ENCODE data around the gene PRKD3.
A peak's percentile ranks its signal among the peaks of the same experiment; 100 is the strongest.

PRKD3 gene

DNA sequence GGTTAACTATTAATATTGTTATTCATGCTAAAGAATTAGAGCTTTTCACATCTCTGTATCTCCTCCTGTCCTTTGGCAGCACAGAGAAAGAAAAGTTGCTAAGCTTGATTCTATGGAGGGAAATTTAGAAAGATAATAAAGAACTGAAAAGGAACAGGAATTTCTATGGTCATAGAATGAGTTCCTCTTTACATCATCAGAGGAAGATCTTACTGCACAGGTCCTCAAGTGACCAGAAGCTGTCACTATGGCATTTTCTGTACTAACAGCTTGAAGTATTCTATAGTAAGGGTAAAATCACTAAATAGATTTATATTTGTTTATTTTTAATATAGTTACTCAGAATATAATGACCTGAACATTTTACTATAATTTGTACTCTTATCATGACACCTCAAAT, 6.0 kb upstream of the PRKD3 start:
- Mint-ChIP-seq H3K9me3 (no peaks in the 10 kb centered on the region), H3K4me3 (no peak overlapping the region), H3K27ac (no peak overlapping the region), H3K27me3 (ENCODE audit: low read depth) (peaks cover 69% of the 10 kb centered on the region), H3K4me1 (ENCODE audit: low read depth) (peaks cover 4% of the 10 kb centered on the region), H3K36me3 (ENCODE audit: low read depth) (peaks cover 2% of the 10 kb centered on the region)

DNA sequence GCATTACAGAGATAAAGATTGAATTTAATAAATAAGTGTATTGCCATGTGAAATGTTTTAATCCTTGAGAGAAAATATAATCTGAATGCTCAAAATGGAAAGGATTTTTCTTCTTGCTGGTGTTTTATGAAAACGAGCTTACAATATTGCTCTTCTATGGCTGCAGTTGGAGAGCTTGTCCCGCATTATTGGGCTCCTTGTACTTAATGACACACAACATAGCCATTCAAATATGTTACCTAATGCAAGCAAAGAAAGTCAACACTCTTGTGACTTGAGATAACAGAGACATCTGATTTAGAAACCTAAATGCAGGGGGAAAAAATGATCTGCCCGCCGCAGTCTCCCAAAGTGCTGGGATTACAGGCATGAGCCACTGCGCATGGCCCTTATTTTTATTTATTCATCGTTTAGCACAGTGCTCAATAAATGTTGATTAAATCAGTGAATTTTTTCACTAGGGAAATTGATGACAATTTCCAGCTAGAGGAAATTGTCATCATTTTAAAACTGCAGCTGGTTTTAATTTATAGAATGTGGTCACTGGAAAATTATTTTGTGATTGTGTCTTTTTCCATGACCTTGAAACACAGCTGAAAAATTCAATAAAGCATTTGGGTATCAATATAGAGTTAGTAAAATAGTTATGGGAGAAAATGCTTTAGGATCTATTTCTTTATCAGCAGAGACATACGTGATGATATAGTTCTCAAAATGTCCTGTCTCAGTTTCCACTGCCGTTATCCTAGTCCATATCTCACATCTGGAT, 2.4 kb upstream of the PRKD3 start:
- Mint-ChIP-seq H3K9me3 (no peaks in the 10 kb centered on the region), H3K4me1 (ENCODE audit: low read depth) (peaks cover 24% of the 10 kb centered on the region), H3K27ac (no peak overlapping the region), H3K4me3 (no peak overlapping the region), H3K36me3 (ENCODE audit: low read depth) (peaks cover 6% of the 10 kb centered on the region), H3K27me3 (ENCODE audit: low read depth) (peaks cover 61% of the 10 kb centered on the region)

GRCh38 chr2:37326285-37326684, 1.7 kb upstream of the PRKD3 start:
- H3K27me3 Mint-ChIP-seq (ENCODE audit: low read depth): peaks cover 62% of the 10 kb centered on the region
- peaks cover 28% of the 10 kb centered on the region for H3K4me1 Mint-ChIP-seq (ENCODE audit: low read depth)
- no peaks in the 10 kb centered on the region for H3K9me3 Mint-ChIP-seq
- H3K4me3 Mint-ChIP-seq: peak overlapping the region; percentile 45
- no peak overlapping the region for H3K27ac Mint-ChIP-seq
- H3K36me3 Mint-ChIP-seq (ENCODE audit: low read depth): peaks cover 9% of the 10 kb centered on the region

GRCh38 chr2:37325625-37326071, 1.0 kb upstream of the PRKD3 start:
- Mint-ChIP-seq H3K9me3 (no peaks in the 10 kb centered on the region), H3K27me3 (ENCODE audit: low read depth) (peaks cover 57% of the 10 kb centered on the region), H3K36me3 (ENCODE audit: low read depth) (peaks cover 9% of the 10 kb centered on the region), H3K27ac (peak overlapping the region; percentile 24), H3K4me1 (ENCODE audit: low read depth) (peaks cover 28% of the 10 kb centered on the region), H3K4me3 (peak overlapping the region; percentile 83)

GRCh38 chr2:37324536-37324785, 172 bp downstream of the PRKD3 start:
- peaks cover 62% of the 10 kb centered on the region for H3K27me3 Mint-ChIP-seq (ENCODE audit: low read depth)
- no peaks in the 10 kb centered on the region for H3K9me3 Mint-ChIP-seq
- peaks cover 28% of the 10 kb centered on the region for H3K4me1 Mint-ChIP-seq (ENCODE audit: low read depth)
- H3K36me3 Mint-ChIP-seq (ENCODE audit: low read depth): peaks cover 9% of the 10 kb centered on the region
- no peak overlapping the region for H3K27ac Mint-ChIP-seq
- peak overlapping the region; percentile 46 for H3K4me3 Mint-ChIP-seq

DNA sequence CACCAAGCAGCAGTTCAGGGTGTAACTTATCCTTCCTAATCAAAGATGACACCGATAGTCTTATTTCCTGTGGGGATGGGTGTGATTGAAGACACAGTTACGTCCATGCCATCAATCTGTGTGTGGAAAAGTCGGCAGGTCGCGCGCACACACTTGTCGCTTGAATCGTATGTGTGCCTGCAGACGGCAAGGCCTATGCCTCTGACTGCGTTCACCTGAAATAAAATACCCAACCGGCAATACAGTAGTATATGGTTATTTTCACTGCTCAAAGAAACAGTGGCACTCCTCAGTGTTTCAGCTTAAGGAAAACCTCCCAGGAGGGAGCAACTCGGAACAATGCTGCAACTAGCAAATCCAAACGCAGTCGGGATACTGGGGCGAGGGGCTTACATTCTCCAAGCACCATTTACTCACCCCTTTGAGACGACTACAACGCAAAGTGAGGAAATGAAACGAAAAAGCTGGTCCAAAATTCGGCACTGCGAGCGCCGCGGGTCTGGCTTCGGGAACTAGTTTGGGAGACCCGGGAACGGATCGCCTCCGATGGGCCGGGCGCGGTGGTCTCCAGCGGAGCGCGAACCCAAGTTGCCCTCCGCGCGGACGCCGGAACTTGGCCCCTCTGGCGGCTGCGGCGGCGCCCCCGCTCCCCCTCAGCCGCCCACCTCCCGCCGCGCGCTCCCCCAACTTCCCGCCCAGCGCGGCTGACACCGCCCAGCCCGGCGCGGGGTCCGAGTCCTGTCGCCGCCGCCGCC, 675 bp downstream of the PRKD3 start:
- Mint-ChIP-seq H3K4me3 (peak overlapping the region; percentile 96), H3K4me1 (ENCODE audit: low read depth) (peaks cover 28% of the 10 kb centered on the region), H3K9me3 (no peaks in the 10 kb centered on the region), H3K27ac (peak overlapping the region; percentile 90), H3K27me3 (ENCODE audit: low read depth) (peaks cover 62% of the 10 kb centered on the region), H3K36me3 (ENCODE audit: low read depth) (peaks cover 9% of the 10 kb centered on the region)

DNA sequence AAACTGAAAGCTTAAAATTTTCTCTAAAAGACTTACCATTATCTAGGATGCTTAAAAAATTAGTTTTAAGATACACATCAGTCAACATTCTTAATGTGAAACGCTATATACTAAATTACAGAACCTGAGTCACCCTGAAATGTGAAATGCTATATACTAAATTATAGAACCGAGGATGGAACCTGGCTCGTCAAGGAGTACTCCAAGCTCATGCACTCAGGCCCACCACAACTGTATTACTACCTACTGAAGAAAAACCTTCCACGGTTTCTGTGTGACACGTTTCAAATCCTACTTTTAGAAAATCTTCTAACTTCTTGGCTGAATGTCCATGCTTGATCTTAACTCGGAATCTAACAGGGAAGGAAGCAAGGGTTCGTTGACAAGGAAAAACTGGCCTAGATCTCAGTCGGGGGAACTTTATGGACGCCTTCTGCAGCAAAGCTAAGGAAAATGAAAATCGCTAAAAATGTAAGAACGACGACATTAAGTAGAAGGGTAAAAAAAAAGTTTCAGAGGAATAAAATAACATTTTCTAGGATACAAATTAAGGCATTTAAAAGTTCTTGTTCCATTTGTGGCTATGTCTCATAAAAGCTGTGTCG, 1.4 kb downstream of the PRKD3 start:
- Mint-ChIP-seq H3K4me1 (ENCODE audit: low read depth) (peaks cover 31% of the 10 kb centered on the region), H3K27ac (peak overlapping the region; percentile 72), H3K27me3 (ENCODE audit: low read depth) (peaks cover 59% of the 10 kb centered on the region), H3K4me3 (peak overlapping the region; percentile 96), H3K36me3 (ENCODE audit: low read depth) (peaks cover 9% of the 10 kb centered on the region), H3K9me3 (no peaks in the 10 kb centered on the region)

DNA sequence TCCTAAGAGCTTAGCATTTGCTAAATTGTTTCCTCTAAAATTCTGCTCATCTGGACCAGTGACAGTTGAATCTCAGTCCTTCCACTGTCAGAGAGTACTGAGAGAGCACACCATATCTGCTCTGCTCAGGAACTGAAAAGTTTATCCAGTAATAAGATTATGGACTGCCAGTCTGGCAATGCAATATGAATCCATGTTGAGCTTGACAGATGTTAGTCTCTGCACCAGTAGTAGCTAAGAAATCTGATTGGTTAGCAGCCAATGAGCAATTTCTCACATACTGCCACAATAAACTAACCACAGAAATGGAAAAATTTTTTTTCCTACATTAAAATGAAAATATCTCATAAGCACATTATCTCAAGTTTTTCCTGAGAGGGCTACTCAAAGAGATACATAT, 2.3 kb downstream of the PRKD3 start:
- no peak overlapping the region for H3K27ac Mint-ChIP-seq
- H3K27me3 Mint-ChIP-seq (ENCODE audit: low read depth): peaks cover 50% of the 10 kb centered on the region
- peaks cover 38% of the 10 kb centered on the region for H3K4me1 Mint-ChIP-seq (ENCODE audit: low read depth)
- H3K36me3 Mint-ChIP-seq (ENCODE audit: low read depth): peaks cover 9% of the 10 kb centered on the region
- H3K4me3 Mint-ChIP-seq: no peak overlapping the region
- no peaks in the 10 kb centered on the region for H3K9me3 Mint-ChIP-seq

DNA sequence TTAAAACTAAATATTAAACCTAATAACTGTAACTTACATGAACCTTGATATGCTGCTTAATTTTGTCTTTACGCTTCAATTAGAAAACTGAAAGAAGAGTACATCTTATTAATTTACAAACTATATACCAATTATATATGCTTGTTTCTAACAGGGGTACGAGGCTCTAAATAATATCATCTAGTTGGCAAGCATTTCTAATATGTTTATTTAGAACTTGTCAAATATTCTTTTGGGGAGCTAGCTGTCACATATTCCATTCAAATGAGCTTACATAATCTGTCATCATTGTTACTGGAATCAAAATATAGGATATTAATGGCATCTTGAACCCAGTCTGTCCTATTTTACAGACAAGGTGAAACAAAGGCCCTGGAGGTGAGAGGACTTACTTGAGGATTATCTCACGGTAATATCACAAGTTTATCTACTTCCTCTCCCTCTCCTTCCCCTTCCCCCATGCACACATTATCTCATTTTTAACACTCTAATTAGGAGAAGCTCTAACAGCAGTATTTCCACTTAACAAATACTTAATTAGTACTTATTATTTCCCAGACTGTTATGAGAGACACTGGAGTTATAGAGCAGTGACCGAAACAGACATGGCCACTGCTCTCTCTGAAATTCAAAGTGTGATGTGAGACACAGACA, 3.5 kb downstream of the PRKD3 start:
- no peak overlapping the region for H3K27ac Mint-ChIP-seq
- peaks cover 34% of the 10 kb centered on the region for H3K4me1 Mint-ChIP-seq (ENCODE audit: low read depth)
- peaks cover 6% of the 10 kb centered on the region for H3K36me3 Mint-ChIP-seq (ENCODE audit: low read depth)
- no peaks in the 10 kb centered on the region for H3K9me3 Mint-ChIP-seq
- H3K4me3 Mint-ChIP-seq: no peak overlapping the region
- H3K27me3 Mint-ChIP-seq (ENCODE audit: low read depth): peaks cover 38% of the 10 kb centered on the region

GRCh38 chr2:37319754-37320609, 4.7 kb downstream of the PRKD3 start:
- peaks cover 28% of the 10 kb centered on the region for H3K4me1 Mint-ChIP-seq (ENCODE audit: low read depth)
- no peak overlapping the region for H3K4me3 Mint-ChIP-seq
- H3K27ac Mint-ChIP-seq: no peak overlapping the region
- H3K36me3 Mint-ChIP-seq (ENCODE audit: low read depth): peaks cover 6% of the 10 kb centered on the region
- no peaks in the 10 kb centered on the region for H3K9me3 Mint-ChIP-seq
- H3K27me3 Mint-ChIP-seq (ENCODE audit: low read depth): peaks cover 28% of the 10 kb centered on the region

DNA sequence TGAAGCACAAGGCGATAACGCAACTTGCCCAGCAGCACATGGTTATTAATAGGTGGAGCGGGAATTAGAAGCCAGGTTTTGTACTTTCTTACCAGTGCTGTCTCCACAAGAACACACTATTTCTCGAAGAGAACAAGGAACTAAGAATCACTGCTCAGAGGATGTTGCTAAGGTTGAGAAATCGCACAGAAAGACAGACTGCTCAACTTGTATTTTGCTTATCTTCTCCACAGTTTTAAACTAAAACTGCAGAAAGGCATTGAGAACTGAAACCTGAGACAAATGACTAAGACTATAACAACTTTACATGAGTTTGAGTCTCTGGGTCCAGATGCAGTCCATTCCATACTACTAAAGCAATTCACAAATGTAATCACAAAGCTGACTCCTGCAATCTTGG, 6.2 kb downstream of the PRKD3 start:
- Mint-ChIP-seq H3K27ac (no peak overlapping the region), H3K9me3 (no peaks in the 10 kb centered on the region), H3K36me3 (ENCODE audit: low read depth) (peaks cover 5% of the 10 kb centered on the region), H3K4me3 (no peak overlapping the region), H3K4me1 (ENCODE audit: low read depth) (peaks cover 21% of the 10 kb centered on the region), H3K27me3 (ENCODE audit: low read depth) (peaks cover 19% of the 10 kb centered on the region)

GRCh38 chr2:37317746-37318145, 6.9 kb downstream of the PRKD3 start:
- H3K27me3 Mint-ChIP-seq (ENCODE audit: low read depth): peaks cover 15% of the 10 kb centered on the region
- peaks cover 17% of the 10 kb centered on the region for H3K4me1 Mint-ChIP-seq (ENCODE audit: low read depth)
- H3K4me3 Mint-ChIP-seq: no peak overlapping the region
- no peak overlapping the region for H3K27ac Mint-ChIP-seq
- H3K9me3 Mint-ChIP-seq: no peaks in the 10 kb centered on the region
- H3K36me3 Mint-ChIP-seq (ENCODE audit: low read depth): peaks cover 3% of the 10 kb centered on the region

- peaks cover 10% of the 10 kb centered on the region for H3K4me1 Mint-ChIP-seq (ENCODE audit: low read depth)
- no peak overlapping the region for H3K27ac Mint-ChIP-seq
- peaks cover 10% of the 10 kb centered on the region for H3K27me3 Mint-ChIP-seq (ENCODE audit: low read depth)
- H3K9me3 Mint-ChIP-seq: no peaks in the 10 kb centered on the region
- no peaks in the 10 kb centered on the region for H3K36me3 Mint-ChIP-seq (ENCODE audit: low read depth)
- H3K4me3 Mint-ChIP-seq: no peak overlapping the region
Measured at GRCh38 chr2:37316181-37316580, 8.5 kb downstream of the PRKD3 start.

- Mint-ChIP-seq H3K4me3 (no peak overlapping the region), H3K4me1 (ENCODE audit: low read depth) (peaks cover 12% of the 10 kb centered on the region), H3K27me3 (ENCODE audit: low read depth) (peaks cover 10% of the 10 kb centered on the region), H3K27ac (no peak overlapping the region), H3K36me3 (ENCODE audit: low read depth) (no peaks in the 10 kb centered on the region), H3K9me3 (no peaks in the 10 kb centered on the region)
Measured at GRCh38 chr2:37315364-37315763, 9.3 kb downstream of the PRKD3 start.

All from T-helper 1 cell treated with Interleukin-12 subunit alpha and Interleukin-12 subunit beta and Interleukin-4 antibody, amounts not matched to agents 30 μg/mL and 1 μg/mL, for 36 hours (primary cell).